Measurements from ENCODE around the gene TMEM182. TPM values are rescaled to one million over a fixed set of nuclear protein-coding genes. Genes with fewer than 3 reads are reported as not detected.

Gene TMEM182
- total RNA-seq, 1 donor from 2014 or later, result 4.2 TPM

- H3K4me1 Mint-ChIP-seq, result peaks cover 23% of the 10 kb centered on the region
- Histone ChIP-seq H3F3A (ENCODE audit: low read depth) (no peaks in the 10 kb centered on the region), H3K9me3 (ENCODE audit: low read depth) (no peaks in the 10 kb centered on the region), H3K79me2 (ENCODE audit: low read depth) (peaks cover 42% of the 10 kb centered on the region), H3K4me3 (peak overlapping the region; percentile 90), H4K20me1 (ENCODE audit: low read depth) (peaks cover 30% of the 10 kb centered on the region), H3K9ac (no peak overlapping the region), H3K36me3 (no peaks in the 10 kb centered on the region), H2AFZ (replicated peaks) (peak overlapping the region; percentile 99), H3K27me3 (no peaks in the 10 kb centered on the region), H3K27ac (no peak overlapping the region), H3K4me2 (peak overlapping the region; percentile 97), H3K4me1 (peaks cover 14% of the 10 kb centered on the region)
- TF ChIP-seq EZH2 (IDR thresholded peaks at IDR 0.05) (no peak), CTCF (IDR thresholded peaks at IDR 0.05) (no peak), EZH2phosphoT487 (IDR thresholded peaks at IDR 0.05) (no peak)
- H3K27me3 Mint-ChIP-seq (ENCODE audit: insufficient read depth, low read depth), result no peaks in the 10 kb centered on the region
- no peak overlapping the region for H3K27ac Mint-ChIP-seq
- no peaks in the 10 kb centered on the region for H3K9me3 Mint-ChIP-seq
- H3K4me3 Mint-ChIP-seq, result peak overlapping the region; percentile 98
- no peaks in the 10 kb centered on the region for H3K36me3 Mint-ChIP-seq
- DNase-seq (ENCODE audit: low spot score), result no peak
These were observed 24.4 kb upstream of the TMEM182 start for GRCh38 chr2:102737431-102737830.

- no peaks in the 10 kb centered on the region for H3K4me1 ChIP-seq
- Mint-ChIP-seq H3K4me3 (no peak overlapping the region), H3K9me3 (peaks cover 2% of the 10 kb centered on the region), H3K27ac (no peak overlapping the region), H3K27me3 (ENCODE audit: insufficient read depth, low read depth) (no peaks in the 10 kb centered on the region), H3K4me1 (no peaks in the 10 kb centered on the region), H3K36me3 (no peaks in the 10 kb centered on the region)
- no peaks in the 10 kb centered on the region for H3K79me2 ChIP-seq (ENCODE audit: low read depth)
- H3K4me2 ChIP-seq, result no peak overlapping the region
- no peak overlapping the region for H3K27ac ChIP-seq
- DNase-seq (ENCODE audit: low spot score), result no peak
- H3K36me3 ChIP-seq, result no peaks in the 10 kb centered on the region
- no peak overlapping the region for H2AFZ ChIP-seq (replicated peaks)
- no peaks in the 10 kb centered on the region for H3K27me3 ChIP-seq
- no peaks in the 10 kb centered on the region for H4K20me1 ChIP-seq (ENCODE audit: low read depth)
- no peak overlapping the region for H3K9ac ChIP-seq
- no peaks in the 10 kb centered on the region for H3K9me3 ChIP-seq (ENCODE audit: low read depth)
- no peak overlapping the region for H3K4me3 ChIP-seq
- no peaks in the 10 kb centered on the region for H3F3A ChIP-seq (ENCODE audit: low read depth)
- TF ChIP-seq CTCF (IDR thresholded peaks at IDR 0.05) (no peak), EZH2phosphoT487 (IDR thresholded peaks at IDR 0.05) (no peak), EZH2 (IDR thresholded peaks at IDR 0.05) (no peak)
These were observed 18.6 kb upstream of the TMEM182 start for GRCh38 chr2:102743259-102743658.

GRCh38 chr2:102748107-102748506 is 13.7 kb upstream of the TMEM182 start:
- TF ChIP-seq EZH2phosphoT487 (IDR thresholded peaks at IDR 0.05) (no peak), CTCF (IDR thresholded peaks at IDR 0.05) (no peak), EZH2 (IDR thresholded peaks at IDR 0.05) (no peak)
- Histone ChIP-seq H3K36me3 (no peaks in the 10 kb centered on the region), H3K27me3 (no peaks in the 10 kb centered on the region), H3K79me2 (ENCODE audit: low read depth) (no peaks in the 10 kb centered on the region), H3K4me3 (no peak overlapping the region), H3K27ac (no peak overlapping the region), H3K9ac (no peak overlapping the region), H3F3A (ENCODE audit: low read depth) (no peaks in the 10 kb centered on the region), H2AFZ (replicated peaks) (no peak overlapping the region), H3K4me1 (no peaks in the 10 kb centered on the region), H3K4me2 (no peak overlapping the region), H3K9me3 (ENCODE audit: low read depth) (no peaks in the 10 kb centered on the region), H4K20me1 (ENCODE audit: low read depth) (no peaks in the 10 kb centered on the region)
- H3K4me1 Mint-ChIP-seq, result no peaks in the 10 kb centered on the region
- no peak overlapping the region for H3K4me3 Mint-ChIP-seq
- H3K27ac Mint-ChIP-seq, result no peak overlapping the region
- peaks cover 2% of the 10 kb centered on the region for H3K9me3 Mint-ChIP-seq
- H3K36me3 Mint-ChIP-seq, result no peaks in the 10 kb centered on the region
- no peak for DNase-seq (ENCODE audit: low spot score)
- no peaks in the 10 kb centered on the region for H3K27me3 Mint-ChIP-seq (ENCODE audit: insufficient read depth, low read depth)

Measured in neural progenitor cell (in vitro differentiated cells).